Measurements from ENCODE around the gene TGFBR3.

GRCh38 chr1:91777630-91778300 lies 108.2 kb downstream of the TGFBR3 start:
- TF ChIP-seq CTCF (IDR thresholded peaks at IDR 0.05; ENCODE audit: borderline replicate concordance, extremely low read depth, low read length, poor library complexity, severe bottlenecking) (no peak), EZH2 (IDR thresholded peaks at IDR 0.05; ENCODE audit: borderline replicate concordance, low read depth, low read length, severe bottlenecking) (no peak)

All from DND-41 (cell line).